Mucosa of rectum (tissue), 2 donors: ENCODE results near the gene SLC9A2.

ENCODE experiments used
- H3K27ac ChIP-seq, 2 donors: one replicate each; pipeline ENCODE4 v1.7.0; 2013; ENCODE audit warnings: inconsistent platforms in 2 of 2, low read depth in 2 of 2, low read length in 2 of 2
- H3K27me3 ChIP-seq, 2 donors: one replicate each; pipeline ENCODE4 v1.7.0; 2013; ENCODE audit warnings: low read length in 2 of 2; ENCODE audit not compliant: control insufficient read depth in 2 of 2, insufficient read depth in 2 of 2
- H3K36me3 ChIP-seq, 2 donors: one replicate each; pipeline ENCODE4 v1.7.0; 2013; ENCODE audit warnings: low read length in 2 of 2; ENCODE audit not compliant: control insufficient read depth in 2 of 2, insufficient read depth in 2 of 2
- H3K4me1 ChIP-seq, 2 donors: one replicate each; pipeline ENCODE4 v1.7.0; 2013; ENCODE audit warnings: low read length in 2 of 2, mild to moderate bottlenecking in 1 of 2; ENCODE audit not compliant: control insufficient read depth in 2 of 2, insufficient read depth in 2 of 2
- H3K4me3 ChIP-seq, 2 donors: one replicate each; pipeline ENCODE4 v1.7.0; 2013; ENCODE audit warnings: low read length in 2 of 2
- H3K9ac ChIP-seq, 2 donors: one replicate each; pipeline ENCODE4 v1.7.0; 2013; ENCODE audit warnings: low read length in 2 of 2, low read depth in 1 of 2, mild to moderate bottlenecking in 1 of 2
- H3K9me3 ChIP-seq, 2 donors: one replicate each; pipeline ENCODE4 v1.7.0; 2013; ENCODE audit warnings: low read length in 2 of 2; ENCODE audit not compliant: control insufficient read depth in 2 of 2
- donor health status: healthy.
- donor health status: Normal muscosa, but diverticular disease.

The SLC9A2 gene

GRCh38 chr2:102592601-102593000, 26.8 kb upstream of the SLC9A2 start:
- Histone ChIP-seq H3K4me3 (no peak overlapping the region), H3K4me1 (peaks cover 19 to 23% of the 10 kb centered on the region in 2 donors), H3K9ac (no peak overlapping the region), H3K27ac (no peak overlapping the region), H3K27me3 (no peaks in the 10 kb centered on the region), H3K9me3 (no peaks in the 10 kb centered on the region), H3K36me3 (no peaks in the 10 kb centered on the region)

- H3K36me3 ChIP-seq: no peaks in the 10 kb centered on the region
- no peak overlapping the region for H3K9ac ChIP-seq
- no peaks in the 10 kb centered on the region for H3K27me3 ChIP-seq
- H3K9me3 ChIP-seq: no peaks in the 10 kb centered on the region
- peaks cover 19 to 23% of the 10 kb centered on the region in 2 donors for H3K4me1 ChIP-seq
- no peak overlapping the region for H3K27ac ChIP-seq
- H3K4me3 ChIP-seq: no peak overlapping the region
These were observed 25.8 kb upstream of the SLC9A2 start for GRCh38 chr2:102593516-102593915.

- Histone ChIP-seq H3K27ac (no peak overlapping the region), H3K4me3 (no peak overlapping the region), H3K9me3 (no peaks in the 10 kb centered on the region)
These were observed 24.8 kb upstream of the SLC9A2 start for GRCh38 chr2:102594445-102595016.

GRCh38 chr2:102597788-102598187, 21.6 kb upstream of the SLC9A2 start:
- Histone ChIP-seq H3K4me1 (peaks cover 8 to 16% of the 10 kb centered on the region in 2 donors), H3K9me3 (no peaks in the 10 kb centered on the region), H3K27ac (no peak overlapping the region)

More at GRCh38 chr2:102594445-102595016, 24.8 kb upstream of the SLC9A2 start:
- peaks cover 19 to 23% of the 10 kb centered on the region in 2 donors for H3K4me1 ChIP-seq
- no peaks in the 10 kb centered on the region for H3K36me3 ChIP-seq
- H3K27me3 ChIP-seq: no peaks in the 10 kb centered on the region
- H3K9ac ChIP-seq: no peak overlapping the region

GRCh38 chr2:102599486-102599885, 19.9 kb upstream of the SLC9A2 start:
- Histone ChIP-seq H3K4me3 (no peak overlapping the region), H3K9ac (no peak overlapping the region), H3K27me3 (no peaks in the 10 kb centered on the region), H3K36me3 (no peaks in the 10 kb centered on the region), H3K9me3 (no peaks in the 10 kb centered on the region), H3K4me1 (peaks cover 0 to 1% of the 10 kb centered on the region in 2 donors), H3K27ac (no peak overlapping the region)

More at GRCh38 chr2:102597788-102598187, 21.6 kb upstream of the SLC9A2 start:
- Histone ChIP-seq H3K36me3 (no peaks in the 10 kb centered on the region), H3K4me3 (no peak overlapping the region), H3K9ac (no peak overlapping the region), H3K27me3 (no peaks in the 10 kb centered on the region)

- H3K36me3 ChIP-seq: no peaks in the 10 kb centered on the region
- no peaks in the 10 kb centered on the region for H3K4me1 ChIP-seq
- H3K9me3 ChIP-seq: no peaks in the 10 kb centered on the region
- no peak overlapping the region for H3K27ac ChIP-seq
- H3K4me3 ChIP-seq: no peak overlapping the region
- no peak overlapping the region for H3K9ac ChIP-seq
- H3K27me3 ChIP-seq: no peaks in the 10 kb centered on the region
These were observed 17.6 kb upstream of the SLC9A2 start for GRCh38 chr2:102601730-102602129.

- Histone ChIP-seq H3K9me3 (no peaks in the 10 kb centered on the region), H3K27ac (no peak overlapping the region), H3K4me3 (no peak overlapping the region), H3K27me3 (no peaks in the 10 kb centered on the region), H3K9ac (no peak overlapping the region), H3K36me3 (no peaks in the 10 kb centered on the region), H3K4me1 (no peaks in the 10 kb centered on the region)
These were observed 15.4 kb upstream of the SLC9A2 start for GRCh38 chr2:102603904-102604303.

- H3K27ac ChIP-seq: no peak overlapping the region
- no peak overlapping the region for H3K4me3 ChIP-seq
- no peaks in the 10 kb centered on the region for H3K9me3 ChIP-seq
- H3K4me1 ChIP-seq: no peaks in the 10 kb centered on the region
- no peaks in the 10 kb centered on the region for H3K27me3 ChIP-seq
- H3K9ac ChIP-seq: no peak overlapping the region
- H3K36me3 ChIP-seq: no peaks in the 10 kb centered on the region
These were observed 14.6 kb upstream of the SLC9A2 start for GRCh38 chr2:102604769-102605168.

GRCh38 chr2:102606353-102606752, 13.0 kb upstream of the SLC9A2 start:
- Histone ChIP-seq H3K4me1 (no peaks in the 10 kb centered on the region), H3K9ac (no peak overlapping the region), H3K27me3 (no peaks in the 10 kb centered on the region), H3K9me3 (no peaks in the 10 kb centered on the region), H3K27ac (no peak overlapping the region), H3K4me3 (no peak overlapping the region), H3K36me3 (no peaks in the 10 kb centered on the region)

GRCh38 chr2:102615620-102616436, 3.5 kb upstream of the SLC9A2 start:
- H3K4me3 ChIP-seq: no peak overlapping the region
- H3K9ac ChIP-seq: no peak overlapping the region
- no peaks in the 10 kb centered on the region for H3K9me3 ChIP-seq
- no peak overlapping the region for H3K27ac ChIP-seq
- no peaks in the 10 kb centered on the region for H3K36me3 ChIP-seq
- H3K27me3 ChIP-seq: peaks cover 0 to 9% of the 10 kb centered on the region in 2 donors
- H3K4me1 ChIP-seq: peaks cover 6 to 15% of the 10 kb centered on the region in 2 donors
